ENCODE data around the gene HS3ST4.

GRCh38 chr16:26051063-26051462, 359.3 kb downstream of the HS3ST4 start:
- TF ChIP-seq, protein P1, sequence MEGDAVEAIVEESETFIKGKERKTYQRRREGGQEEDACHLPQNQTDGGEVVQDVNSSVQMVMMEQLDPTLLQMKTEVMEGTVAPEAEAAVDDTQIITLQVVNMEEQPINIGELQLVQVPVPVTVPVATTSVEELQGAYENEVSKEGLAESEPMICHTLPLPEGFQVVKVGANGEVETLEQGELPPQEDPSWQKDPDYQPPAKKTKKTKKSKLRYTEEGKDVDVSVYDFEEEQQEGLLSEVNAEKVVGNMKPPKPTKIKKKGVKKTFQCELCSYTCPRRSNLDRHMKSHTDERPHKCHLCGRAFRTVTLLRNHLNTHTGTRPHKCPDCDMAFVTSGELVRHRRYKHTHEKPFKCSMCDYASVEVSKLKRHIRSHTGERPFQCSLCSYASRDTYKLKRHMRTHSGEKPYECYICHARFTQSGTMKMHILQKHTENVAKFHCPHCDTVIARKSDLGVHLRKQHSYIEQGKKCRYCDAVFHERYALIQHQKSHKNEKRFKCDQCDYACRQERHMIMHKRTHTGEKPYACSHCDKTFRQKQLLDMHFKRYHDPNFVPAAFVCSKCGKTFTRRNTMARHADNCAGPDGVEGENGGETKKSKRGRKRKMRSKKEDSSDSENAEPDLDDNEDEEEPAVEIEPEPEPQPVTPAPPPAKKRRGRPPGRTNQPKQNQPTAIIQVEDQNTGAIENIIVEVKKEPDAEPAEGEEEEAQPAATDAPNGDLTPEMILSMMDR (IDR thresholded peaks at IDR 0.05): no peak
- TF ChIP-seq POLR2A (IDR thresholded peaks at IDR 0.05) (no peak), POLR2AphosphoS5 (IDR thresholded peaks at IDR 0.05) (no peak)
